ENCODE results near the gene CEP170B. TPM values are rescaled to one million over a fixed set of nuclear protein-coding genes. Genes with fewer than 3 reads are reported as not detected.
"Not testable (repeated sequence)": the region's sequence is repeated elsewhere in the genome, so short reads cannot be mapped to it uniquely, and the experiment has no call there.

CEP170B gene
- total and polyA plus RNA-seq, 2 experiments from 2014 or later: 2.7 to 24.5 TPM

- H4K20me1 ChIP-seq (ENCODE audit: insufficient read depth): no peaks in the 10 kb centered on the region
- H3K36me3 ChIP-seq (ENCODE audit: low read depth): no peaks in the 10 kb centered on the region
- no peaks in the 10 kb centered on the region for H3K9me2 ChIP-seq (ENCODE audit: insufficient read depth)
Measured at GRCh38 chr14:104882325-104882973, 17.4 kb downstream of the CEP170B start.

GRCh38 chr14:104882991-104883660 is 18.1 kb downstream of the CEP170B start:
- H3K4me1 ChIP-seq (ENCODE audit: insufficient read depth): no peaks in the 10 kb centered on the region
- no peak overlapping the region for H3K27ac ChIP-seq
- DNase-seq: no peak
- no peaks in the 10 kb centered on the region for H3F3A ChIP-seq (ENCODE audit: insufficient read depth)
- 88 to 92% methylated on average over 35 of the region's 38 CpGs for WGBS, 2 experiments (ENCODE audit: low coverage in 1 of 2, low lambda C conversion rate in 2 of 2, missing lambda C conversion rate in 2 of 2)
- no peaks in the 10 kb centered on the region for H3K9me2 ChIP-seq (ENCODE audit: insufficient read depth)
- in situ Hi-C loops (cut with MboI): no loop called here
- no peaks in the 10 kb centered on the region for H3K9me3 ChIP-seq (ENCODE audit: low read depth)
- H3K27me3 ChIP-seq (replicated peaks; ENCODE audit: insufficient read depth): no peaks in the 10 kb centered on the region
- no peak overlapping the region for H2AFZ ChIP-seq
- H3K36me3 ChIP-seq (ENCODE audit: low read depth): no peaks in the 10 kb centered on the region
- no peak overlapping the region for H3K4me2 ChIP-seq (ENCODE audit: unreplicated experiment)
- H3K9ac ChIP-seq: no peak overlapping the region
- H3K79me2 ChIP-seq (ENCODE audit: insufficient read depth): no peaks in the 10 kb centered on the region
- H3K4me3 ChIP-seq: no peak overlapping the region
- H4K20me1 ChIP-seq (ENCODE audit: insufficient read depth): no peaks in the 10 kb centered on the region
- TF ChIP-seq EZH2 (IDR thresholded peaks at IDR 0.05; ENCODE audit: insufficient read depth, poor library complexity, severe bottlenecking): no peak
- TF ChIP-seq EZH2phosphoT487 (IDR thresholded peaks at IDR 0.05; ENCODE audit: insufficient read depth, low read depth): no peak

More at GRCh38 chr14:104882325-104882973, 17.4 kb downstream of the CEP170B start:
- H3K4me2 ChIP-seq (ENCODE audit: unreplicated experiment): no peak overlapping the region
- TF ChIP-seq EZH2phosphoT487 (IDR thresholded peaks at IDR 0.05; ENCODE audit: insufficient read depth, low read depth) (no peak), EZH2 (IDR thresholded peaks at IDR 0.05; ENCODE audit: insufficient read depth, poor library complexity, severe bottlenecking) (no peak)
- no peak overlapping the region for H3K27ac ChIP-seq
- no peak for DNase-seq
- no peaks in the 10 kb centered on the region for H3F3A ChIP-seq (ENCODE audit: insufficient read depth)
- H3K79me2 ChIP-seq (ENCODE audit: insufficient read depth): no peaks in the 10 kb centered on the region
- no peak overlapping the region for H2AFZ ChIP-seq
- WGBS, 2 experiments (ENCODE audit: low coverage in 1 of 2, low lambda C conversion rate in 2 of 2, missing lambda C conversion rate in 2 of 2): 81 to 85% methylated on average over 8 to 13 of the region's 13 CpGs
- in situ Hi-C loops (cut with MboI): no loop called here
- H3K9me3 ChIP-seq (ENCODE audit: low read depth): no peaks in the 10 kb centered on the region
- no peak overlapping the region for H3K9ac ChIP-seq
- no peak overlapping the region for H3K4me3 ChIP-seq
- no peaks in the 10 kb centered on the region for H3K27me3 ChIP-seq (replicated peaks; ENCODE audit: insufficient read depth)
- H3K4me1 ChIP-seq (ENCODE audit: insufficient read depth): no peaks in the 10 kb centered on the region

- Histone ChIP-seq H3K9me3 (ENCODE audit: low read depth) (no peaks in the 10 kb centered on the region), H3K36me3 (ENCODE audit: low read depth) (no peaks in the 10 kb centered on the region), H4K20me1 (ENCODE audit: insufficient read depth) (no peaks in the 10 kb centered on the region), H3K27ac (no peak overlapping the region), H3K4me3 (no peak overlapping the region), H3K4me2 (ENCODE audit: unreplicated experiment) (no peak overlapping the region), H3F3A (ENCODE audit: insufficient read depth) (no peaks in the 10 kb centered on the region), H3K9me2 (ENCODE audit: insufficient read depth) (no peaks in the 10 kb centered on the region), H3K4me1 (ENCODE audit: insufficient read depth) (no peaks in the 10 kb centered on the region), H3K9ac (no peak overlapping the region), H2AFZ (no peak overlapping the region), H3K79me2 (ENCODE audit: insufficient read depth) (no peaks in the 10 kb centered on the region), H3K27me3 (replicated peaks; ENCODE audit: insufficient read depth) (no peaks in the 10 kb centered on the region)
- no peak for DNase-seq
- in situ Hi-C loops (cut with MboI): no loop called here
- TF ChIP-seq EZH2 (IDR thresholded peaks at IDR 0.05; ENCODE audit: insufficient read depth, poor library complexity, severe bottlenecking): no peak
- no peak for TF ChIP-seq EZH2phosphoT487 (IDR thresholded peaks at IDR 0.05; ENCODE audit: insufficient read depth, low read depth)
- 95% methylated on average over 30 to 49 of the region's 49 CpGs for WGBS, 2 experiments (ENCODE audit: low coverage in 1 of 2, low lambda C conversion rate in 2 of 2, missing lambda C conversion rate in 2 of 2)
Measured at GRCh38 chr14:104883681-104884361, 18.8 kb downstream of the CEP170B start.

- H3K4me3 ChIP-seq; H3K27me3 ChIP-seq (replicated peaks; ENCODE audit: insufficient read depth); H3K36me3 ChIP-seq (ENCODE audit: low read depth); in situ Hi-C loops (cut with MboI); H3K4me1 ChIP-seq (ENCODE audit: insufficient read depth); H3F3A ChIP-seq (ENCODE audit: insufficient read depth); H3K79me2 ChIP-seq (ENCODE audit: insufficient read depth); H2AFZ ChIP-seq; H4K20me1 ChIP-seq (ENCODE audit: insufficient read depth); H3K9me2 ChIP-seq (ENCODE audit: insufficient read depth); H3K9me3 ChIP-seq (ENCODE audit: low read depth); DNase-seq; H3K27ac ChIP-seq; H3K4me2 ChIP-seq (ENCODE audit: unreplicated experiment); H3K9ac ChIP-seq: not testable (repeated sequence)
- 88% methylated on average over 11 to 34 of the region's 34 CpGs for WGBS, 2 experiments (ENCODE audit: low coverage in 1 of 2, low lambda C conversion rate in 2 of 2, missing lambda C conversion rate in 2 of 2)
Measured at GRCh38 chr14:104884381-104884780, 19.3 kb downstream of the CEP170B start.

Data from GM23248 (cell line).